ENCODE measurements around the gene HECW1.

The HECW1 gene

GRCh38 chr7:43454936-43455518 lies 342.6 kb downstream of the HECW1 start:
- no peaks in the 10 kb centered on the region for H3K36me3 Mint-ChIP-seq (ENCODE audit: low read depth)
- no peak overlapping the region for H3K27ac Mint-ChIP-seq
- H3K27me3 Mint-ChIP-seq, result no peaks in the 10 kb centered on the region
- no peak for DNase-seq
- H3K4me1 Mint-ChIP-seq (ENCODE audit: low read depth), result peaks cover 6% of the 10 kb centered on the region
- H3K9me3 Mint-ChIP-seq, result no peaks in the 10 kb centered on the region
- H3K4me3 Mint-ChIP-seq, result no peak overlapping the region

- H3K4me1 Mint-ChIP-seq (ENCODE audit: low read depth), result peaks cover 6% of the 10 kb centered on the region
- H3K4me3 Mint-ChIP-seq, result no peak overlapping the region
- H3K9me3 Mint-ChIP-seq, result no peaks in the 10 kb centered on the region
- no peaks in the 10 kb centered on the region for H3K27me3 Mint-ChIP-seq
- H3K36me3 Mint-ChIP-seq (ENCODE audit: low read depth), result no peaks in the 10 kb centered on the region
- no peak overlapping the region for H3K27ac Mint-ChIP-seq
- DNase-seq, result no peak
Measured at GRCh38 chr7:43456200-43456599, 343.8 kb downstream of the HECW1 start.

GRCh38 chr7:43458330-43459018 lies 346.0 kb downstream of the HECW1 start:
- no peaks in the 10 kb centered on the region for H3K36me3 Mint-ChIP-seq (ENCODE audit: low read depth)
- H3K9me3 Mint-ChIP-seq, result no peaks in the 10 kb centered on the region
- H3K4me1 Mint-ChIP-seq (ENCODE audit: low read depth), result peaks cover 6% of the 10 kb centered on the region
- H3K27me3 Mint-ChIP-seq, result peaks cover 7% of the 10 kb centered on the region
- no peak for DNase-seq
- no peak overlapping the region for H3K27ac Mint-ChIP-seq
- H3K4me3 Mint-ChIP-seq, result no peak overlapping the region

DNA sequence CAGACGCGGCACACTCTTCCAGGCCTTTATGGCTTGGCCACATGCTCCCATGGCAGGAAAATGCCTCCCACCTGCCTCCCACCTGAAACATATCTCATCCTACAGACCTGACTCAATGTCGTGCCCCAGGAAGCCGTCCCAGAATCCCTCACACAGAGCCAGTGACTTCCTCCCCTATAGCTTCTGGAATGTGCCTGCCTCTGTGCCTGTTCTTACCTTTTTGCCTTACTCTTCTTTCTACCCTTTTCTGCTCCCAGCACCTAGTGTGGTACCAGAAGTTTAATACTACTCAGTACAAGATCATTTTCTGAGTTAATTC lies 346.5 kb downstream of the HECW1 start:
- DNase-seq, result no peak
- H3K27me3 Mint-ChIP-seq, result peaks cover 11% of the 10 kb centered on the region
- peaks cover 6% of the 10 kb centered on the region for H3K4me1 Mint-ChIP-seq (ENCODE audit: low read depth)
- H3K36me3 Mint-ChIP-seq (ENCODE audit: low read depth), result no peaks in the 10 kb centered on the region
- no peaks in the 10 kb centered on the region for H3K9me3 Mint-ChIP-seq
- H3K27ac Mint-ChIP-seq, result no peak overlapping the region
- no peak overlapping the region for H3K4me3 Mint-ChIP-seq

GRCh38 chr7:43460733-43461348 lies 348.4 kb downstream of the HECW1 start:
- H3K4me1 Mint-ChIP-seq (ENCODE audit: low read depth), result no peaks in the 10 kb centered on the region

GRCh38 chr7:43461349-43462024 lies 349.0 kb downstream of the HECW1 start:
- Mint-ChIP-seq H3K27ac (no peak overlapping the region), H3K4me1 (ENCODE audit: low read depth) (no peaks in the 10 kb centered on the region), H3K4me3 (no peak overlapping the region), H3K27me3 (peaks cover 11% of the 10 kb centered on the region), H3K9me3 (no peaks in the 10 kb centered on the region), H3K36me3 (ENCODE audit: low read depth) (no peaks in the 10 kb centered on the region)
- DNase-seq, result no peak

More at GRCh38 chr7:43460733-43461348, 348.4 kb downstream of the HECW1 start:
- H3K9me3 Mint-ChIP-seq, result no peaks in the 10 kb centered on the region
- DNase-seq, result no peak
- no peaks in the 10 kb centered on the region for H3K36me3 Mint-ChIP-seq (ENCODE audit: low read depth)
- no peak overlapping the region for H3K27ac Mint-ChIP-seq
- H3K4me3 Mint-ChIP-seq, result no peak overlapping the region
- peaks cover 11% of the 10 kb centered on the region for H3K27me3 Mint-ChIP-seq

DNA sequence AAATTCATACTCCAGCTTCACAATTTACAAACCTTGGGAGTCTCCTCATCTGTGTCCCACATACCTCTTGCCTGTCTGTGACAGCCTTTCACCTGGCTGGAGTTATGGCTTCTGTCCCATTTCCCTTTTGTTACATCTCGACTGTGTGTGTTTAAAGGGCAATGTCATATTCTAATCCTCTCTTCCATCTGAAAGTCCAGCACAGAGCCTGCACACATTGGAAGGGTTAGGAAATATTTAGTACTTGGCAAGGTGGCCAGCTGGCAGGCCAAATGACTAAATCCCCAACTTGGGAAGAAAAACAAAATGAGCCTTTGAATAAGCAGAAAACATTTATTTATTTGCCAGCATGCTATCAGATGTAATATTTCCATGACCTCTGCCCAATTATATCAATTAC lies 350.4 kb downstream of the HECW1 start:
- Mint-ChIP-seq H3K4me3 (no peak overlapping the region), H3K36me3 (ENCODE audit: low read depth) (no peaks in the 10 kb centered on the region), H3K9me3 (no peaks in the 10 kb centered on the region), H3K4me1 (ENCODE audit: low read depth) (no peaks in the 10 kb centered on the region), H3K27me3 (peaks cover 11% of the 10 kb centered on the region), H3K27ac (no peak overlapping the region)
- DNase-seq, result no peak

- no peak for DNase-seq
- no peaks in the 10 kb centered on the region for H3K36me3 Mint-ChIP-seq (ENCODE audit: low read depth)
- H3K9me3 Mint-ChIP-seq, result no peaks in the 10 kb centered on the region
- H3K4me1 Mint-ChIP-seq (ENCODE audit: low read depth), result no peaks in the 10 kb centered on the region
- H3K27me3 Mint-ChIP-seq, result peaks cover 11% of the 10 kb centered on the region
- no peak overlapping the region for H3K27ac Mint-ChIP-seq
- H3K4me3 Mint-ChIP-seq, result no peak overlapping the region
Measured at GRCh38 chr7:43463401-43463980, 351.0 kb downstream of the HECW1 start.

GRCh38 chr7:43465581-43466554 lies 353.4 kb downstream of the HECW1 start:
- H3K4me3 Mint-ChIP-seq, result no peak overlapping the region
- no peaks in the 10 kb centered on the region for H3K9me3 Mint-ChIP-seq
- H3K36me3 Mint-ChIP-seq (ENCODE audit: low read depth), result no peaks in the 10 kb centered on the region
- H3K27me3 Mint-ChIP-seq, result peaks cover 21% of the 10 kb centered on the region
- no peak overlapping the region for H3K27ac Mint-ChIP-seq
- H3K4me1 Mint-ChIP-seq (ENCODE audit: low read depth), result no peaks in the 10 kb centered on the region
- DNase-seq, result no peak

- no peak for DNase-seq
- Mint-ChIP-seq H3K36me3 (ENCODE audit: low read depth) (no peaks in the 10 kb centered on the region), H3K4me1 (ENCODE audit: low read depth) (no peaks in the 10 kb centered on the region), H3K27ac (no peak overlapping the region), H3K9me3 (no peaks in the 10 kb centered on the region), H3K27me3 (peaks cover 21% of the 10 kb centered on the region), H3K4me3 (no peak overlapping the region)
Measured at GRCh38 chr7:43467406-43467805, 355.0 kb downstream of the HECW1 start.

- peaks cover 18% of the 10 kb centered on the region for H3K27me3 Mint-ChIP-seq
- H3K36me3 Mint-ChIP-seq (ENCODE audit: low read depth), result no peaks in the 10 kb centered on the region
- no peak for DNase-seq
- H3K4me3 Mint-ChIP-seq, result no peak overlapping the region
- no peak overlapping the region for H3K27ac Mint-ChIP-seq
- no peaks in the 10 kb centered on the region for H3K9me3 Mint-ChIP-seq
- H3K4me1 Mint-ChIP-seq (ENCODE audit: low read depth), result no peaks in the 10 kb centered on the region
Measured at GRCh38 chr7:43467846-43468245, 355.4 kb downstream of the HECW1 start.

- H3K27ac Mint-ChIP-seq, result no peak overlapping the region
- peaks cover 10% of the 10 kb centered on the region for H3K27me3 Mint-ChIP-seq
- H3K4me3 Mint-ChIP-seq, result no peak overlapping the region
- no peaks in the 10 kb centered on the region for H3K36me3 Mint-ChIP-seq (ENCODE audit: low read depth)
- H3K4me1 Mint-ChIP-seq (ENCODE audit: low read depth), result no peaks in the 10 kb centered on the region
- H3K9me3 Mint-ChIP-seq, result no peaks in the 10 kb centered on the region
- DNase-seq, result no peak
Measured at GRCh38 chr7:43469051-43469450, 356.6 kb downstream of the HECW1 start.

DNA sequence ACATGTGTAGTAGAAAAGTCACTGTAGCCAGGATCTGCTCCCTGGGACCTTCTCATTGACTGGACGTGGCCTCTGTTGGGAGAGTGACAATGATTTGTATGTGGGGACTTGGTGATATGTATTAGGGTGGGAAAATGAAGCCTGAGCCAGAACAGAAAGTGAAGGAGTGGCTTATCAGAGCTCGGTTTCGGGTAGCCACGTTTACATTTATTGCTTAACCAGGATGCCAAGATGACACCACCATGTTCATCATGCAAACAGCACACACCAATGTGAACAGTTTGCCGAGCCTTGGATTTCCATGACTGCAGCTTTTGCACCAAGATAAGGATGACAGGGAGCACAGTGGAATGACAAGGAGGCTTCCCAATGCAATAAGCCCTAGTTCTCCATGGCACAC lies 357.7 kb downstream of the HECW1 start:
- H3K4me3 Mint-ChIP-seq, result no peak overlapping the region
- H3K4me1 Mint-ChIP-seq (ENCODE audit: low read depth), result no peaks in the 10 kb centered on the region
- H3K36me3 Mint-ChIP-seq (ENCODE audit: low read depth), result no peaks in the 10 kb centered on the region
- H3K27ac Mint-ChIP-seq, result no peak overlapping the region
- H3K9me3 Mint-ChIP-seq, result no peaks in the 10 kb centered on the region
- DNase-seq, result no peak
- H3K27me3 Mint-ChIP-seq, result peaks cover 10% of the 10 kb centered on the region

GRCh38 chr7:43475983-43476382 lies 363.5 kb downstream of the HECW1 start:
- peaks cover 2% of the 10 kb centered on the region for H3K4me1 Mint-ChIP-seq (ENCODE audit: low read depth)
- H3K9me3 Mint-ChIP-seq, result no peaks in the 10 kb centered on the region
- no peaks in the 10 kb centered on the region for H3K27me3 Mint-ChIP-seq
- no peaks in the 10 kb centered on the region for H3K36me3 Mint-ChIP-seq (ENCODE audit: low read depth)
- DNase-seq, result no peak
- no peak overlapping the region for H3K4me3 Mint-ChIP-seq
- no peak overlapping the region for H3K27ac Mint-ChIP-seq
